K562 (cell line): Measurements from ENCODE around the gene SLC7A4. TPM values are rescaled to one million over a fixed set of nuclear protein-coding genes. Genes with fewer than 3 reads are reported as not detected.

Source experiments
- CBX8 ChIP-seq: fragments of 200-600 bp; sonication (generic); IDR thresholded peaks from 2 replicates; pipeline ENCODE4 v1.6.1; 2012; ENCODE audit warnings: borderline replicate concordance, mixed run types, low read depth, mild to moderate bottlenecking, moderate library complexity, mixed read lengths, low read length, control low read depth, inconsistent platforms; ENCODE audit not compliant: poor library complexity, severe bottlenecking; ENCODE audit errors: extremely low read depth
- CEBPZ ChIP-seq: fragments of 150-350 bp; IDR thresholded peaks from 2 replicates; pipeline ENCODE4 v1.6.1; 2014; ENCODE audit warnings: low read depth, mild to moderate bottlenecking, low read length, borderline replicate concordance
- CHD1 ChIP-seq: fragments of 200-600 bp; sonication (generic); IDR thresholded peaks from one replicate; pipeline ENCODE4 v1.6.1; 2012; ENCODE audit warnings: mild to moderate bottlenecking, moderate library complexity, low read length, inconsistent platforms
- E2F6 ChIP-seq, 2 experiments: IDR thresholded peaks; 2 replicates each; pipeline ENCODE4 v1.6.1; 2011; ENCODE audit warnings: borderline replicate concordance in 1 of 2, control low read depth in 1 of 2, low read depth in 1 of 2, low read length in 1 of 2, mild to moderate bottlenecking in 1 of 2, mixed read lengths in 1 of 2, moderate library complexity in 1 of 2; ENCODE audit not compliant: insufficient read depth in 1 of 2, insufficient read length in 1 of 2, poor library complexity in 1 of 2, severe bottlenecking in 1 of 2; ENCODE audit errors: extremely low read depth in 1 of 2
- EGR1 ChIP-seq: fragments of 450-650 bp; conservative IDR thresholded peaks from 2 replicates; pipeline ENCODE4 v1.6.1; 2017; ENCODE audit warnings: mild to moderate bottlenecking
- FIP1L1 ChIP-seq: fragments of 200-400 bp; formaldehyde crosslinking; IDR thresholded peaks from 2 replicates; pipeline ENCODE4 v1.6.1; 2018; ENCODE audit warnings: mild to moderate bottlenecking, low read depth, low read length; ENCODE audit not compliant: poor library complexity, severe bottlenecking
- HINFP ChIP-seq: fragments of 450-650 bp; conservative IDR thresholded peaks from 2 replicates; pipeline ENCODE4 v1.6.1; 2016; ENCODE audit warnings: missing genetic modification characterization, low read depth, mild to moderate bottlenecking, control low read depth, missing compliant biosample characterization
- MAX ChIP-seq: sonication (generic); formaldehyde crosslinking; IDR thresholded peaks from 2 replicates; pipeline ENCODE4 v1.9.0; 2022; ENCODE audit warnings: mild to moderate bottlenecking, missing genetic modification reagents
- MCM7 ChIP-seq, 2 experiments: fragments of 450-650 bp; IDR thresholded peaks; 2 replicates each; pipeline ENCODE4 v1.6.1; 2016 to 2018
- PCBP1 ChIP-seq: fragments of 200-400 bp; formaldehyde crosslinking; IDR thresholded peaks from 2 replicates; pipeline ENCODE4 v1.6.1; 2018; ENCODE audit warnings: mild to moderate bottlenecking, low read depth, low read length; ENCODE audit not compliant: poor library complexity, severe bottlenecking
- POU5F1 ChIP-seq: fragments of 150-350 bp; IDR thresholded peaks from 2 replicates; pipeline ENCODE4 v1.6.1; 2014; ENCODE audit warnings: borderline replicate concordance, low read length, low read depth, mild to moderate bottlenecking; ENCODE audit not compliant: partially characterized antibody
- RAD51 ChIP-seq: fragments of 450-650 bp; IDR thresholded peaks from 2 replicates; pipeline ENCODE4 v1.7.1; 2016; ENCODE audit warnings: low read depth, mild to moderate bottlenecking, borderline replicate concordance
- RFX7 ChIP-seq: fragments of 250-450 bp; sonication (Bioruptor Pico); IDR thresholded peaks from 2 replicates; pipeline ENCODE4 v1.5.1; 2021; ENCODE audit warnings: mild to moderate bottlenecking
- SPI1 ChIP-seq: IDR thresholded peaks from 2 replicates; pipeline ENCODE4 v1.6.1; 2011; ENCODE audit warnings: low read depth, low read length, control low read depth, borderline replicate concordance
- ZC3H4 ChIP-seq: sonication (generic); formaldehyde crosslinking; IDR thresholded peaks from 2 replicates; pipeline ENCODE4 v1.9.0; 2021; ENCODE audit warnings: missing genetic modification reagents, borderline replicate concordance
- ZFP91 ChIP-seq: sonication (generic); formaldehyde crosslinking; IDR thresholded peaks from 2 replicates; pipeline ENCODE4 v1.8.0; 2022; ENCODE audit warnings: mild to moderate bottlenecking, missing genetic modification reagents
- ZNF184 ChIP-seq: sonication (generic); formaldehyde crosslinking; IDR thresholded peaks from 2 replicates; pipeline ENCODE4 v1.5.0; 2020; ENCODE audit warnings: missing genetic modification reagents
- ZNF282 ChIP-seq: sonication (generic); formaldehyde crosslinking; IDR thresholded peaks from 2 replicates; pipeline ENCODE4 v1.8.1; 2023; ENCODE audit warnings: missing genetic modification reagents
- polyA plus RNA-seq, 8 experiments: library from polyadenylated mRNA; depleted of rRNA in 4 of 8; stranded (reverse) in 5 of 8; unstranded in 3 of 8; fragments of >200 nt; fragmentation: Nextera tagmentation in 2 of 8; fragmentation: Illumina TruSeq in 1 of 8; extraction: Ambion mirVana in 2 of 8; extraction: Trizol in 1 of 8; gene quantifications; 2 replicates each; pipeline versions ENCODE4 v1.2.1 to v1.2.3, GENCODE V29; 2011 to 2014; ENCODE audit warnings: inconsistent platforms in 1 of 8, missing spikeins in 1 of 8
- total RNA-seq, 7 experiments: library from RNA; depleted of rRNA in 6 of 7; stranded (reverse); fragments of >200 nt in 6 of 7; fragmentation: Illumina TruSeq in 2 of 7; extraction: Trizol in 2 of 7; gene quantifications; 2 replicates each; pipeline versions ENCODE4 v1.2.1 to v1.2.3, GENCODE V29; 2011 to 2021; ENCODE audit warnings: low replicate concordance in 1 of 7

Gene SLC7A4
- total and polyA plus RNA-seq, 9 of the 15 experiments (the other 6 are each of a cell fraction or from before 2014, with no cell fraction given) = not detected

- TF ChIP-seq HINFP (no peak), RAD51 (no peak), MAX (CRISPR knock-in tag) (peak; percentile 46; the same call in 1 of the 2 replicates), ZFP91 (CRISPR knock-in tag) (peak; percentile 69), POU5F1 (no peak), MCM7 (IDR thresholded peaks at IDR 0.05) (no peak), E2F6 (IDR thresholded peaks at IDR 0.05; ENCODE audit: borderline replicate concordance in 1 of 2, extremely low read depth in 1 of 2, insufficient read depth in 1 of 2, insufficient read length in 1 of 2, low read depth in 1 of 2, low read length in 1 of 2, poor library complexity in 1 of 2, severe bottlenecking in 1 of 2) (peak in 1 of 2 experiments; percentile 1), RFX7 (CRISPR knock-in tag) (0 out of 2 replicates have a peak, but pooled peaks have one; percentile 35), ZC3H4 (peak; percentile 65; the same call in 1 of the 2 replicates), ZNF282 (CRISPR knock-in tag) (0 out of 2 replicates have a peak, but pooled peaks have one; percentile 13), CHD1 (no peak), EGR1 (no peak), ZNF184 (CRISPR knock-in tag) (peak; percentile 9), CEBPZ (no peak), SPI1 (no peak), FIP1L1 (no peak), CBX8 (no peak), PCBP1 (peak; percentile 88)
Observed at GRCh38 chr22:21080435-21081137, 48.2 kb upstream of the SLC7A4 start (continued).
